Activated T-helper 2 cell treated with anti-CD3 and anti-CD28 coated beads, Interferon-gamma antibody, Interleukin-2, Interleukin-4, amounts not matched to agents 10 μg/mL and 5 μg/mL and 100 μg/mL, durations not matched to agents 14 hours and 24 hours and 36 hours (primary cell): ENCODE data around the gene PPFIA1. TPM values are rescaled to one million over a fixed set of nuclear protein-coding genes. Genes with fewer than 3 reads are reported as not detected.
"Not testable (repeated sequence)": the region's sequence is repeated elsewhere in the genome, so short reads cannot be mapped to it uniquely, and the experiment has no call there.

Experiments
- DNase-seq: peaks from one replicate; pipeline ENCODE4 v3.0.0; 2021; ENCODE audit warnings: low spot score
- H3K27ac Mint-ChIP-seq: one replicate; pipeline ENCODE4 v1.8.0; 2021; ENCODE audit warnings: mixed read lengths
- H3K27me3 Mint-ChIP-seq: one replicate; pipeline ENCODE4 v1.8.0; 2021; ENCODE audit warnings: low read depth, mixed read lengths
- H3K36me3 Mint-ChIP-seq: one replicate; pipeline ENCODE4 v1.8.0; 2021; ENCODE audit warnings: low read depth, mixed read lengths
- H3K4me1 Mint-ChIP-seq: one replicate; pipeline ENCODE4 v1.8.0; 2021; ENCODE audit warnings: low read depth, mixed read lengths
- H3K4me3 Mint-ChIP-seq: one replicate; pipeline ENCODE4 v1.8.0; 2021; ENCODE audit warnings: low read depth, mild to moderate bottlenecking, moderate library complexity, mixed read lengths
- H3K9me3 Mint-ChIP-seq: one replicate; pipeline ENCODE4 v1.8.0; 2021; ENCODE audit warnings: mixed read lengths
- intact Hi-C: fragments of 100-400 bp; cut with micrococcal nuclease; formaldehyde crosslinking; loops from one replicate; pipeline ENCODE4 v1.15.1; 2023
- total RNA-seq: library from RNA; stranded (reverse); gene quantifications from 2 replicates; pipeline ENCODE4 v1.2.3, GENCODE V29; 2022

PPFIA1 gene
- total RNA-seq, 1 donor from 2014 or later = 47.1 TPM

DNA sequence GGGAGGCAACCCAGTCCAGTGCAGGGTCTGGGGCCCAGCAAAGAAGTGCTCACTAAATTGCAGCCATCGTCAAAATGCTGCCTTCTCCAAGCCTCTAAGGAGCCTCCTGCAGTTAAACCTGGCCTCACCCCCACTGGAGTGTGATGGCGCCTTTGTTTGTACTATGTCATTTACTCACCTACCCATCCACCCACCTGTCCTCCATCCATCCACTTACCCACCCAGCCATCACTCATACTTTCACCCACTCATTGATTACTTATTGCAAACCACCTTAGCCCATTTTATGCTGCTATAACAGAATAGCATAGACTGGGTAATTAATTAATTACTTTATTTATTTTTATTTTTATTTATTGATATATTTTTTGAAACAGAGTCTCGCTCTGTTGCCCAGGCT lies 28.8 kb upstream of the PPFIA1 start:
- Mint-ChIP-seq H3K4me1 (no peaks in the 10 kb centered on the region), H3K27me3 (no peaks in the 10 kb centered on the region), H3K4me3 (no peak overlapping the region), H3K36me3 (no peaks in the 10 kb centered on the region), H3K9me3 (no peaks in the 10 kb centered on the region), H3K27ac (no peak overlapping the region)
- intact Hi-C loops = no loop called here
- DNase-seq = no peak

DNA sequence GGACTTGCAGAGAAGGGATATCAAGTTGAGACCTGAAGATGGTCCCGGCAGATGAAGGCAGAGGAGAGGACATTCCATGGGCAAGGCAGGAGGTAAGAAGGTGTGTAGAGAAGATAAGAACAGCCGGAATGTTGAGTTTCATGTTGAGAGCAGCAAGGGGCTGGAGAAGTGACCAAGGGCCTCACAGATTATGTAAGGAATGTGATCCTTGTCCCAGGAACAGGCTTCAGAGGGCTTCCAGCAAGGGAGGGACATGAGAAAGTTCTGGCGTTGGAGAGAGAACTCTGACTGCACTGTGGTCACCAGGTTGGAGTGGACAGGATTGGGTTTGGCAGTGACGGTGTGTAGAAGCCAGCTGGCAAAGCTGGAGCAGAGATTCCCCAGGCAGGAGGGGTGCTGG lies 27.6 kb upstream of the PPFIA1 start:
- H3K4me1 Mint-ChIP-seq = no peaks in the 10 kb centered on the region
- peaks cover 7% of the 10 kb centered on the region for H3K9me3 Mint-ChIP-seq
- H3K4me3 Mint-ChIP-seq = no peak overlapping the region

DNA sequence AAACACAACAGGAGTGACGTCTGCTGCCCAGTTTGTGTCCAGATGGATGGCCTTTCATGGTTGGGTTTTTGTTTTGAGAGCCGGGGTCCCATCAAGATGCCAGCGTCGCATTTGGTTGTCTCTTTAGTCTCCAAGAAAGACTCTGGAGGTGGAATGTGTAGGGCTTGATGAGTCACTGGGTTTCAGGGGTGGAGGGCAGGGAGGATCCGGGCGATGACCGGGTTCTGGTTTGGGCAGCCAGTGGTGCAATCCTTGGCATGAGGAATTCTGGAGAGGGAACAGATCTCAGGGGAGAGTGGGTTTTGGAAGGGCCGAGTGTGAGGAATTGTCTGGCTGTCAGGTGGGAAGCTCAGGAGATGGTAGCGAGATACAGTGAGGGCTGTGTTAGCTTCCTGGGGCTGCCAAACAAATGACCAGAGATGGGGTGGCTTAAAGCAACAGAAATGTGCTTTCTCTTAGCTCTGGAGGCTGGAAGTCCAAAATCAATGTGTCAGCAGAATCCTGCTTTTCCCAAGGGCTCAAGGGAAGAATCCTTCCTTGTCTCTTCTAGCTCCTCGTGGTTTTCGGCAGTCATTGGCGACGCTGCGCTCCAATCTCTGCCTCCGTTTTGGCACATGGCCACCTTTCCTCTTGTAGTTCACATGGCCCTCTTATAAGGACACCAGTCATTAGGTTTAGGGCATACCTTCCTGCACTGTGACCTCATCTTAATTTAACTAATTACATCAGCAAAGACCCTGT lies 26.4 kb upstream of the PPFIA1 start:
- Mint-ChIP-seq H3K9me3 (peaks cover 7% of the 10 kb centered on the region), H3K27me3 (no peaks in the 10 kb centered on the region), H3K4me3 (no peak overlapping the region), H3K36me3 (no peaks in the 10 kb centered on the region), H3K4me1 (no peaks in the 10 kb centered on the region), H3K27ac (no peak overlapping the region)
- DNase-seq = no peak
- intact Hi-C loops = no loop called here

More for the DNA sequence above, 27.6 kb upstream of the PPFIA1 start:
- Mint-ChIP-seq H3K27me3 (no peaks in the 10 kb centered on the region), H3K36me3 (no peaks in the 10 kb centered on the region), H3K27ac (no peak overlapping the region)
- intact Hi-C loops = no loop called here
- DNase-seq = no peak

DNA sequence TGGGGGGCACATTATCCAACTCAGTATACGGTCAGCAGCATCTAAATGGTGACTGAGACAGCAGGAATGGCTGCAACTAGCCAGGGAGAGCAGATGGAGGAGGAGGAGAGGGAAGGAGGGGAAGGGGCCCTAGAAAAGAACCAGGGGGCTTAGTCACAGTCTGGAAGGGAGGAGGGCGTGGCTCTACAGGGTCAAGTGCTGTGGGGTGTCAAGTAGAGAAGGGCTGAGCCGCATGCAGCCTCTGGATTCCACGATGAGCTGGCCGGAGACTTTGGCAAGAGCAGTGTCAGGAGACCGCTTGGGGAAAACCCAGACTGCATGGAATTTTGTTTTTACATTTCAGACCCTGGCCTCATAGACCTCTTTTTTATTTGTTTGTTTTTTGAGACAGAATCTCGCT lies 25.8 kb upstream of the PPFIA1 start:
- Mint-ChIP-seq H3K36me3 (no peaks in the 10 kb centered on the region), H3K4me3 (no peak overlapping the region)
- intact Hi-C loops = no loop called here

DNA sequence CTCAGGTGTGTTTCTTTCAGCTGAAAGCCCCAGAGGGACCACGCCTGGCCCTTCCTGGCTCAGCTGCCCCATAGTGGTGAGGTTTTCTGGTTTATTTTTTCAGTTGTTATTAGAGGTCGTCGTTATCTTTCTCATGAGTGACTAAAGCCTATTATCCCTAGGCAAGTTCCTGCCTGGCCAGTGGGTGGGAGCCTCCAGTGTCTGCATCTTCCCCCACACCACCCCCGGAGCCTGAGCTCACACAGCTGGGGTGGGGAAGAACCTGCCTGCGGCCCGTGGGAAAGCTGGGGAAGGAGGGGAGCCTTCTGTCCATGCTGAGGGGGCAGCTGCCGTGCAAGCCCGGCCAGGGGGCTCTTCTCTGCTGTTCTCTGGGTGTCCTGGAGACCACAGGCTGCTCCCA lies 24.3 kb upstream of the PPFIA1 start:
- H3K36me3 Mint-ChIP-seq = no peaks in the 10 kb centered on the region
- intact Hi-C loops = no loop called here
- H3K27me3 Mint-ChIP-seq = no peaks in the 10 kb centered on the region
- no peak for DNase-seq
- peaks cover 7% of the 10 kb centered on the region for H3K9me3 Mint-ChIP-seq
- H3K27ac Mint-ChIP-seq = no peak overlapping the region
- H3K4me1 Mint-ChIP-seq = no peaks in the 10 kb centered on the region
- no peak overlapping the region for H3K4me3 Mint-ChIP-seq

More for the DNA sequence above, 25.8 kb upstream of the PPFIA1 start:
- no peak for DNase-seq
- H3K9me3 Mint-ChIP-seq = peaks cover 7% of the 10 kb centered on the region
- no peaks in the 10 kb centered on the region for H3K4me1 Mint-ChIP-seq
- no peak overlapping the region for H3K27ac Mint-ChIP-seq
- H3K27me3 Mint-ChIP-seq = no peaks in the 10 kb centered on the region

DNA sequence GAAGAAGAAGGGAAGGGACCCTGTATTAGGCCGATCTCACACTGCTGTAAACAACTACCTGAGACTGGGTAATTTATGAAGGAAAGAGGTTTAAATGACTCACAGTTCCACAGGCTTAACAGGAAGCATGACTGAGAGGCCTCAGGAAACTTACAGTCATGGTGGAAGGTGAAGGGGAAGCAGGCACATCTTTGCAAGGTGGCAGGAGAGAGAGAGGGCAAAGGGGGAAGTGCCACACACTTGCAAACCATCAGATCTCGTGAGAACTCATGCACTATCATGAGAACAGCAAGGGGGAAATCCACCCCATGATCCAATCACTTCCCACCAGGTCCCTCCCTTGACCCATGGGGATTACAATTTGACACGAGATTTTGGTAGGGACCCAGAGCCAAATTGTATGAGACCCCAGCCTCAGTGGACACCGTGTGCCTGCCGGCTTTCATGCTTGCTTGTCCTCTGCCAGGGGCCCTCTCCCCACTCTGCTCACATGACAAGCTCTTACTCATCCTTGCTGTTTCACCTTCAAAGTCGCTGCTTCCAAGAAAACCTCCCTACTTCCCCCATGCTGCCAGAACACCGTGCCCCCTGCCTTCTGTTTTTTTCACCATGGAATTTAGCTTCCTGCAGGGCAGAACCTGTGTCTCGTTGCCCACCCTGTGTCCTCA lies 23.3 kb upstream of the PPFIA1 start:
- Mint-ChIP-seq H3K9me3 (peaks cover 7% of the 10 kb centered on the region), H3K4me1 (no peaks in the 10 kb centered on the region), H3K4me3 (no peak overlapping the region), H3K36me3 (no peaks in the 10 kb centered on the region), H3K27me3 (no peaks in the 10 kb centered on the region), H3K27ac (no peak overlapping the region)
- intact Hi-C loops = no loop called here
- DNase-seq = no peak

DNA sequence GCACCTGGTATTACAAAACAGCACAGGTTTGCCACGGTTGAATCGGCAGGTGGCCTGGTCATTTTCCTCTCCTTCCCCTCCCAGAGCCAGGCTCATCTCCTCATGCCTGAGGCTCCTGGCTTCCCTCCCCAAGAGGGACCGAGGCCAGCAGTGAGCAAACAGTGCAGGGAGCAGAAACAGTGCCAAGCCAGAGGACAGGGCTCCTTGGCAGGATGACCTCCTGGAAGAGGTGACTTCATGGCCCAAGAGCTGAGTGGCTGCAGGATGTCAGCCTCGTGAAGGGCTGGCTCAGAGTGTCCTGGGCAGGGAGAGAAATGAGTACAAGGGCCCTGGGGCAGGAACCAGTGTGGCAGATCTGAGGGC lies 22.8 kb upstream of the PPFIA1 start:
- Mint-ChIP-seq H3K9me3 (peaks cover 7% of the 10 kb centered on the region), H3K4me1 (no peaks in the 10 kb centered on the region), H3K36me3 (no peaks in the 10 kb centered on the region), H3K27me3 (no peaks in the 10 kb centered on the region), H3K27ac (no peak overlapping the region), H3K4me3 (no peak overlapping the region)
- intact Hi-C loops = no loop called here
- DNase-seq = no peak

DNA sequence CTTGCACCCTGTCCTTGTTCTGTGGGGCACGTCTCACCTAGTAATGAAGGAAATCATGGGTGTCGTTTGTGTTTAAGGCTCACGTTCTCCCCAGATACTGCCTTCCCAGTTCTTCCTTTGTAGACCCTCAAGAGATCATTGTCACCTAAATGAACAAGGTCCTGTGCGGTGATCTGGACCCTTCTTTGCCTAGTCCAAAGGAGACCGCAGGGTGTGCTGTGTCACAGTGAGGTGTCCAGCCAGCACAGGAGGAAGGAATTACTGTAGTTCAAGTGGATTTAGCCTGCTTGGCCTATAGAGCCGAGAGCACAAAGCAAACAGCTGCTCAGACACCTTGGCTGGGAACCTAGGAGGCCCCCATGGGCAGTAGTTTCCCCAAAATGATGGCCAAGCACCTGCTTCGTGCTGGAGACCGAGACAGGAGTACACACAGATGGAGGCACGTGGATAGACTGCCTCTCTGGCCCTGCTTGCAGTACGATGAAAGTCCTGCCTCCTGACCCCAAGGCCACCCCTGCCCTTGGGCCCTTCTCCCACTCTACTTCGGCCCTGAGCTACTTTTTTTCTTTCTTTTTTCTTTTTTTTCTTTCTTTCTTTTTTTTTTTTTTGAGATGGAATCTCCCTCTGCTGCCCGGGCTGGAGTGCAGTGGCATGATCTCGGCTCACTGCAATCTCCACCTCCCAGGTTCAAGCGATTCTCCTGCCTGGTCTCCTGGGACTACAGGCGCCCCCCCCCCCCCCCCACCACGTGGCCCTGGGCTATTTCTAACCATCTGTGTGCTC lies 19.4 kb upstream of the PPFIA1 start:
- Mint-ChIP-seq H3K4me1 (no peaks in the 10 kb centered on the region), H3K4me3 (no peak overlapping the region), H3K27me3 (no peaks in the 10 kb centered on the region), H3K36me3 (no peaks in the 10 kb centered on the region), H3K9me3 (peaks cover 7% of the 10 kb centered on the region), H3K27ac (no peak overlapping the region)
- DNase-seq = no peak
- intact Hi-C loops = no loop called here

DNA sequence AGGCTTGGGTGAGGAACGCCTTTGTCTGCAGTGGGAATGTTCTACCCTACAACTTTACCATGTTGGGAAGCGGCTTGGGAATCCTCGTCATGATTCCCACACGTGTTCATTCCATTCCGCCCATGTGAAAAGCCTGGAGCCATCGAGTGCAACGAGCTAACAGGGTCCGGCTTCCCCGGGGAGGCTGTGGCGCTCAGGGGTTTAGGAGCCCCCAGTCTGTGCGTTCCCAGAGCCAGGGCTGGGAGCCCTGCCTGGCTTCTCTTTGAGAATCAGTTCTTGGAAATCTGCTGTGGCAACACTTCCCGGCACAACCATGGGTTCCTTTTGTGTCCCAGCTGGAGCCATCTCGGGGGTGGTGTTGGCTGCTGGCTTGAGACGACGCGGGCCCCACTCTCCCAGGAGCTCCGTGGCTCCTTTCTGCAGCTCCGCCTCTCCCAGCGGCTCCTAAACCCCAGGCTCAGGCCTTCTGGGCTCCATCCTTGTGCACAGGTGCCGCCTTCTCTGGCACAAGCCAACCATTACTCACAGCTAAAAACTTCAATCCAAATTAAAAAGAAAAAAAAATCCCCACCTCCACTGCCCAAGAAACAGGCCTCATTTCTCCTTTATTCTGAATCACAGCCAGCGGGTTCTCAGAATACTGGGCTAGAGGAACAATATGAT lies 18.7 kb upstream of the PPFIA1 start:
- Mint-ChIP-seq H3K27ac (no peak overlapping the region), H3K9me3 (peaks cover 7% of the 10 kb centered on the region), H3K4me3 (no peak overlapping the region), H3K27me3 (no peaks in the 10 kb centered on the region), H3K4me1 (no peaks in the 10 kb centered on the region), H3K36me3 (no peaks in the 10 kb centered on the region)
- no peak for DNase-seq
- intact Hi-C loops = no loop called here

DNA sequence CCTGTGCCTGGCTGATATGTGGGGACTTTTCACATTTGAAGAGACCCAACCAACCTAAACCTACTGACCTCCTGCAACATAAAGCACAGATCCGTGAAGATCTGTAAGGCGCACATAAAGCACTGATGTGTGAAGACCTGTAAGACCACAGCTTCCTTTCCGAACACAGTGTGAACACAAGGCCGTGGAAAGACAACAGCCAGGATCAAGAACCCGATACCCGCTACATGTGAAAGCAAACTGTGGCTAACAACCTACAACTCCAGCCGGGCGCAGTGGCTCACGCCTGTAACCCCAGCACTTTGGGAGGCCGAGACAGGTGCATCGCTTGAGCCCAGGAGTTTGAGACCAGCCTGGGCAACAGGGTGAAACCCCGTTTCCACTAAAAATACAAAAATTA lies 17.6 kb upstream of the PPFIA1 start:
- H3K27me3 Mint-ChIP-seq = no peaks in the 10 kb centered on the region
- H3K4me1 Mint-ChIP-seq = no peaks in the 10 kb centered on the region
- no peak for DNase-seq
- no peak overlapping the region for H3K27ac Mint-ChIP-seq
- H3K9me3 Mint-ChIP-seq = no peaks in the 10 kb centered on the region
- intact Hi-C loops = no loop called here
- no peak overlapping the region for H3K4me3 Mint-ChIP-seq
- H3K36me3 Mint-ChIP-seq = no peaks in the 10 kb centered on the region

DNA sequence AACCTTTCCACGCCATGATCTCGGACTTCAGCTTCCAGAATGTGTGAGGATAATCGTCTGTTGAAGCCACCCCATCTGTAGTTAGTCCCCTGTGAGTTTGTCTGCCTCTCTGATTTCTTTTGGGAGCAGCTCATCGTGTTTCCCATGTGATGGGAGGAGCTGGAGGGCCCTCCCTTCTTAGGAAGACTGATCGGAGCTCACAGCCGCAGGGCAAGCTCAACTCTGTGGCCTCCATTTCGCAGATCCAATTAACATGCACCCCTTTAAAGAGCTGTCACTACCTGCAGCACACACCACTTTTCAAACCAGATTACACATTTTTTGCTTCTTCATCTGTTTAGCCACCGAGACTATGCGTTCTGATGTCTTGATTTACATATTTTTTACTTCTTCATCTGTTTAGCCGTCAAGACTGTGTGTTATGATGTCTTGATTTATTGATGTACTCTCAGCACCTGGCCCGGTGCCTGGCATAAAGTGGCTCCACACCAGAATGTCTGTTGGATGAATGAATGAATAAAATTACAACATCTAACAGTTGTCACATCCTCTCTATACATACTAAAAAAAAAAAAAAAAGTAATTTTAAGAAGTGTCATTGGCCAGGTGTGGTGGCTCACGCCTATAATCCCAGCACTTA lies 14.9 kb upstream of the PPFIA1 start:
- H3K27me3 Mint-ChIP-seq = no peaks in the 10 kb centered on the region
- no peaks in the 10 kb centered on the region for H3K36me3 Mint-ChIP-seq
- DNase-seq = no peak
- intact Hi-C loops = no loop called here
- H3K4me1 Mint-ChIP-seq = no peaks in the 10 kb centered on the region
- H3K27ac Mint-ChIP-seq = no peak overlapping the region
- H3K9me3 Mint-ChIP-seq = no peaks in the 10 kb centered on the region
- H3K4me3 Mint-ChIP-seq = no peak overlapping the region

DNA sequence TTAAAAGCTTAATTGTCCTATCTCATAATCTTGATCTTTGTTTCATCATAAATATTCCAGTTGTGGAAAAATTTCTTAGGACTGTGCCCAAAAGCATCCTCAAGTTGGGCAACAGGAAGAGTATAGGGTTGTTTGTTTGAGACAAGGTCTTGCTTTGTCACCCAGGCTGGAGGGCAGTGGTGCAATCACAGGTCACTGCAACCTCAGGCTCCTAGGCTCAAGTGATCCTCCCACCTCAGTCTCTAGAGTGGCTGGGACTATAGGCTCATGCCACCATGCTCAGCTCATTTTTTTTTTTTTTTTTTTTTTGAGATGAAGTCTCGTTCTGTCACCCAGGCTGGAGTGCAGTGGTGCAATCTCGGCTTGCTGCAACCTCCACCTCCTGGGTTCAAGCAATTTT lies 11.4 kb upstream of the PPFIA1 start:
- DNase-seq, H3K27me3 Mint-ChIP-seq, H3K9me3 Mint-ChIP-seq, H3K36me3 Mint-ChIP-seq, H3K27ac Mint-ChIP-seq, intact Hi-C loops, H3K4me3 Mint-ChIP-seq, H3K4me1 Mint-ChIP-seq: not testable (repeated sequence)
